Activated CD4-positive, CD25-positive, alpha-beta regulatory T cell treated with anti-CD3 and anti-CD28 coated beads, Interleukin-2, amount 50 U/mL, for 24 hours (primary cell): ENCODE measurements around the gene SLC27A5.
A peak's percentile ranks its signal among the peaks of the same experiment; 100 is the strongest.
"Not testable (repeated sequence)": the region's sequence is repeated elsewhere in the genome, so short reads cannot be mapped to it uniquely, and the experiment has no call there.

Experiments
- ATAC-seq, 2 donors: fragments of 150-1000 bp; cut with Tn5 transposase; one replicate each; pipeline ENCODE4 v1.10.0; 2021; ENCODE audit warnings: mild to moderate bottlenecking in 1 of 2, moderate library complexity in 1 of 2

The SLC27A5 gene

GRCh38 chr19:58521651-58522050 lies 9.9 kb upstream of the SLC27A5 start:
- no peak for ATAC-seq

GRCh38 chr19:58520257-58520599 lies 8.4 kb upstream of the SLC27A5 start:
- ATAC-seq = no peak

- ATAC-seq = peak; percentile 88
These were observed 7.8 kb upstream of the SLC27A5 start, which contains the start of gene ZBTB45 for GRCh38 chr19:58519355-58520256. TSS of gene ZBTB45 (minus strand) at chr19:58519810. CDS start at chr19:58517673, 2,137 bp downstream.

- peak; percentile 3 to 5 for ATAC-seq
These were observed 7.2 kb upstream of the SLC27A5 start for GRCh38 chr19:58519087-58519354.

- no peak for ATAC-seq
These were observed 6.7 kb upstream of the SLC27A5 start for GRCh38 chr19:58518256-58519086.

GRCh38 chr19:58516964-58517833 lies 5.4 kb upstream of the SLC27A5 start:
- no peak for ATAC-seq

- ATAC-seq = no peak
These were observed 4.5 kb upstream of the SLC27A5 start for GRCh38 chr19:58516246-58516836.

- ATAC-seq = no peak
These were observed 3.5 kb upstream of the SLC27A5 start for GRCh38 chr19:58515259-58515658.

GRCh38 chr19:58514564-58515022 lies 2.8 kb upstream of the SLC27A5 start:
- no peak for ATAC-seq

- peak; percentile 90 to 94 for ATAC-seq
These were observed 2.1 kb upstream of the SLC27A5 start for GRCh38 chr19:58513694-58514563.

GRCh38 chr19:58513213-58513693 lies 1.5 kb upstream of the SLC27A5 start:
- ATAC-seq = no peak

- ATAC-seq = no peak
These were observed 1.5 kb downstream of the SLC27A5 start for GRCh38 chr19:58510084-58510862.

GRCh38 chr19:58509731-58510083 lies 2.1 kb downstream of the SLC27A5 start:
- ATAC-seq = no peak

GRCh38 chr19:58507602-58508223 lies 4.1 kb downstream of the SLC27A5 start:
- not testable (repeated sequence) for ATAC-seq

- no peak for ATAC-seq
These were observed 11.6 kb downstream of the SLC27A5 start for GRCh38 chr19:58500242-58500641.

GRCh38 chr19:58499021-58499927 lies 12.5 kb downstream of the SLC27A5 start:
- peak; percentile 98 to 99 for ATAC-seq

GRCh38 chr19:58498316-58499020 lies 13.3 kb downstream of the SLC27A5 start:
- no peak for ATAC-seq

- no peak for ATAC-seq
These were observed 14.1 kb downstream of the SLC27A5 start for GRCh38 chr19:58497634-58498170.
